ENCODE results near the gene IL1RL2.
A peak's percentile ranks its signal among the peaks of the same experiment; 100 is the strongest.

Gene IL1RL2

DNA sequence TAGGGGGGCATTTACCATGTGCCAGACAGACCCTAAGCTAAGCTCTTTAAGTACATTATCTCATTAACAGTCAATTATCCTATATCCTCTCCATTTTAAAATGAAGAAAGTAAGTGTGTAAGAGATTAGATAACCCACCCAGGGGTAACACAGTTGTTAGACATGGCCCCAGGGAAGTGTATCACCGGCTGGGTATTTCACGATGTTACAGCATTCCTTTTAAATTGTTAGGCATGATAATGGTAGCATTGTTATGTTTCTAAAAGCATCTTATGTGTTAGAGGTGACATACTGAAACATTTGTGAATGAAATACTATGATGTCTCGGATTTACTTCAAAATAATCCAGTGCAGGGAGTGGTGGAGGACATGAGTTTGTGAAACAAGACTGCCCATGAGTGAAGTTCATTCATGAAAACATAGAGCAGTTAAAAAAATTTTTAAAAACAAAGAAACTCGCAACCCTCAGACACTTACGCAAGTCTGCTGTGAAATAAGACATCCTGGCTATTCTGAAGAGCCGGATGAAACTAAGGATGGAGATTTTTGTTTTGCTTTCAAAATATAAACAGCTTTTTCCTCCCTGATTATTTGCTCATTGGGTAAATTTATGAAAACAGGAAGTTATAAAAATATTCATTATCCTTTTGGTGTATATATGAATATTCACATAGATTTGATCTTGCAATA lies 54.9 kb downstream of the IL1RL2 start:
- in situ Hi-C loops (cut with MboI; ENCODE audit: low pct_unique_long_range_greater_than_20kb, low sequenced_read_pairs, unreplicated experiment), result loop anchor here (10.0 kb wide), 1 partner anchor 217 kb away; no protein-coding TSS in a partner anchor
- no peak for DNase-seq (ENCODE audit: low spot score)
- TF ChIP-seq, protein P1, sequence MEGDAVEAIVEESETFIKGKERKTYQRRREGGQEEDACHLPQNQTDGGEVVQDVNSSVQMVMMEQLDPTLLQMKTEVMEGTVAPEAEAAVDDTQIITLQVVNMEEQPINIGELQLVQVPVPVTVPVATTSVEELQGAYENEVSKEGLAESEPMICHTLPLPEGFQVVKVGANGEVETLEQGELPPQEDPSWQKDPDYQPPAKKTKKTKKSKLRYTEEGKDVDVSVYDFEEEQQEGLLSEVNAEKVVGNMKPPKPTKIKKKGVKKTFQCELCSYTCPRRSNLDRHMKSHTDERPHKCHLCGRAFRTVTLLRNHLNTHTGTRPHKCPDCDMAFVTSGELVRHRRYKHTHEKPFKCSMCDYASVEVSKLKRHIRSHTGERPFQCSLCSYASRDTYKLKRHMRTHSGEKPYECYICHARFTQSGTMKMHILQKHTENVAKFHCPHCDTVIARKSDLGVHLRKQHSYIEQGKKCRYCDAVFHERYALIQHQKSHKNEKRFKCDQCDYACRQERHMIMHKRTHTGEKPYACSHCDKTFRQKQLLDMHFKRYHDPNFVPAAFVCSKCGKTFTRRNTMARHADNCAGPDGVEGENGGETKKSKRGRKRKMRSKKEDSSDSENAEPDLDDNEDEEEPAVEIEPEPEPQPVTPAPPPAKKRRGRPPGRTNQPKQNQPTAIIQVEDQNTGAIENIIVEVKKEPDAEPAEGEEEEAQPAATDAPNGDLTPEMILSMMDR (IDR thresholded peaks at IDR 0.05; ENCODE audit: extremely low read depth, insufficient read depth, missing control alignments), result no peak

DNA sequence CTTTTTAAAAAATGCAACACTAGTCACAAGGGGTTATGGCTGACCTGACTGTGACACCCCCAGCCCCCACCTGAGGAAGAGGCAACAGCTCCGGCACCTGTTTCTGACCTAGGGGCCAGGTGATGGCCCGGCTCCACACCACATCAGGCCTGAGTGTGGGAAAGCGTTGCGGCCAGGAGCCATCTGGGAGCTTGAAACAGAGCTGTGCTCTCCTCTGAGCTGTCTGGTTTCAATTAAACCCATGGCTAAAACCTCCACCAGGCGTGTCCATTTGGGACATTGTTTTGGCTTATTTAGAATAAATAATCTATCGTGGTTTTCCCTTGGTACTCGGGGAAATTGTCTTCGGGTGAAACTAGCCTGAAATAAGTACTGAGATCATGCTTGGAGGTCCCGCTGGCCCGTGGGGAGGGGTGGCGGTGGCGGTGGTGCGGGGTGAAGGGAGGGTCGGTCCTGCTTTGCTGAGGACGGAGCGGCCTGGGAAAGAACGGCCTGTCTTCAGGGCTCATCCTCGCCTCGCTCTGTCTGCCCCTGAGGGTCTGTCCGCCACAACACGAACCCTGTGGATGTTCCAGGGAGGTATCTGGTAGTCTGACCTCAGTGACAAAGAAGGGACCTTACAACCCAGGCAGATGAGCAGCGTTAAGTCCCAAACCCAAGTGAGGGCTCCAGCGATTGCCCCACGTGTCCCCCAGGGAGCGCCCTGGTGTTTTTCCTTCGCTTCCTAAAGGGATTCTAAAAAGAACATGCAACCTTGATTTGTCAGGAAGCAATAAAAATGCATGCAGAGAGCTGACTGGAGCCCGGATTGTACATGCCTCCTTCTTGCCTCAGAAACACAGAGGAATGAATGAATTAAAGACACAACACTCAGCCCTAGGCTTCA lies 58.7 kb downstream of the IL1RL2 start:
- DNase-seq (ENCODE audit: low spot score), result no peak
- TF ChIP-seq, protein P1 (IDR thresholded peaks at IDR 0.05; ENCODE audit: extremely low read depth, insufficient read depth, missing control alignments), result no peak
- in situ Hi-C loops (cut with MboI; ENCODE audit: low pct_unique_long_range_greater_than_20kb, low sequenced_read_pairs, unreplicated experiment), result loop anchor here (10.0 kb wide), 1 partner anchor 221 kb away; no protein-coding TSS in a partner anchor

DNA sequence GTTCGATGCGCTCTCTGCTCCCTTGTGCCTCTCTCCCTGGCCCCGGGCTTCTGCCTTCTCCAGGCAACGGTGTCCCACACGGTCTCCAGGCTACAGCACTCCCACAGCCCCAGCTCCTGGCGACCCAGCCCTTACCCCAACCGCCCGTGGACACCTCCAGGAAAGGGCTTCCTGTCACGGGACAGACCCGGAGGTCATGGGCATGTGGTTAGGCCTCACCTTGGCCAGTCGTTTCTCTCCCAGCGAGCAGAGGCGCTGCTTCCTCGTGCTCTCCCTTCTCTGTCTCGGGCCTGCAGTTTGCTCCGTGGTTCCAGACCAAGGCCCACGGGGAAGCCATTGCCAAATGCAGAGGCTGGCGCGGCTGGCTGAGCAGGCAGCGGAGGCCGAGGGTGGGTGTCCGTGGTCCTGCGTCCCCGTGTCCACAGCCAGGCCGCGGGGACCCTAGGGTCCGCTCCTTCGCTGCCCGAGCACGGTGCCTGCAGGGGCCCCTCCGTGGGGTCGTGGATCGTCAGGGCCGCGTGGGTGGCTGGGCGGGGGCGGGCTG lies 63.5 kb downstream of the IL1RL2 start:
- DNase-seq (ENCODE audit: low spot score), result no peak
- in situ Hi-C loops (cut with MboI; ENCODE audit: low pct_unique_long_range_greater_than_20kb, low sequenced_read_pairs, unreplicated experiment), result loop anchor here (10.0 kb wide), 1 partner anchor 184 kb away; no protein-coding TSS in a partner anchor
- TF ChIP-seq, protein P1 (IDR thresholded peaks at IDR 0.05; ENCODE audit: extremely low read depth, insufficient read depth, missing control alignments), result no peak

DNA sequence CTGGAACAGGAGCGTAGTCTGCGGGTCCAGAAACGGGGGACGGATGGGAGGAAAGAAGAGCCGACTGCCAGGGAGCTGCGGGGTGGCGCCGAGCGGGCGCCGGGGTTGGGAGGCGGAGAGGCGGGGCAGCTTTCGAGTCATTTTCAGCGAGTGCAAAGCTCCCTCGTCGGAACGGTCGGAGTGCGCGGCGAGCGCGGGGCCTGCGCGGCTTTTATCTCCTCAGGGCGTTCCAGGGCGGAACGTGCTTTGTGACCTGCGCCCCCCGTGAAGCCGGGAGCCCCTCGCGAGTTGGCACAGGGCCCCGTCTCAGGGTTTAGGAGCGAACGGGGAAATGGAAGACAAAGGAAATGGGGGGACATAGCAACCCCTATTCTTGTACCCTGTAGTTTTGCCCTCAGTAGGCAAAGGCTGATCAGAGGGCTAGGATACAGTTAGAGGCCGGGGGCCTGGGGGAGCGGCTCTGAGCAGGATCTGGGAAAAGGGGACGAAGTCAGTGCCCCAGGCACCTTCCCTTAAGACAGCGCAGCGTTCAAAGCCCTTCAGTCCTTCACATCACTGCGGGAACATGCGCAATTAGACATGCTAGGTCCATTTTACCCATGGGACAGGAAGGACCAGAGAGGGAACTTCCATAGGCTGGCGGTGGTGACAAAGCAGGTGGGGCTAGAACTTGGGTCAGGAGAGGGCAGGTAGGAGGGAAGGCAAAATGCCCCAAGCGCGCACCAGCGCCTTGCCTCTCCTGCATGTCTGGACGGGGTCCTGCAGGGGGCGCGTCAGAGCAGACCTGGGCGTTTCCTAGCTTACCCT lies 64.4 kb downstream of the IL1RL2 start:
- TF ChIP-seq, protein P1 (IDR thresholded peaks at IDR 0.05; ENCODE audit: extremely low read depth, insufficient read depth, missing control alignments), result peak; percentile 80
- in situ Hi-C loops (cut with MboI; ENCODE audit: low pct_unique_long_range_greater_than_20kb, low sequenced_read_pairs, unreplicated experiment), result loop anchor here (10.0 kb wide), 1 partner anchor 184 kb away; no protein-coding TSS in a partner anchor
- DNase-seq (ENCODE audit: low spot score), result peak; percentile 81

DNA sequence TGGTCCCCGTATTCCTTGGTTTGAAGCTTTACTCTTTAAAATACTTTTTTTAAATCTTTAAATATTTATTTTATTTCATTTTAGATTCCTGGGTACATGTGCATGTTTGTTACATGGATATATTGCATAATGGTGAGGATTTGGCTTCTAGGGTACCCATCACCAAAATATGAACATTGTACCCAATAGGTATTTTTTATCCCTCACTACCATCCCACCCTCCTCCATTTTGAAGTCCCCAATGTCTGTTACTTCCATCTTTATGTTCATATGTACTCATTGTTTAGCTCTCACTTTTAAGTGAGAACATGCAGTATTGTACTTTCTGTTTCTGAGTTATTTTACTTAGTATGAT lies 65.0 kb downstream of the IL1RL2 start:
- in situ Hi-C loops (cut with MboI; ENCODE audit: low pct_unique_long_range_greater_than_20kb, low sequenced_read_pairs, unreplicated experiment), result loop anchor here (10.0 kb wide), 1 partner anchor 183 kb away; no protein-coding TSS in a partner anchor
- TF ChIP-seq, protein P1 (IDR thresholded peaks at IDR 0.05; ENCODE audit: extremely low read depth, insufficient read depth, missing control alignments), result no peak
- no peak for DNase-seq (ENCODE audit: low spot score)

DNA sequence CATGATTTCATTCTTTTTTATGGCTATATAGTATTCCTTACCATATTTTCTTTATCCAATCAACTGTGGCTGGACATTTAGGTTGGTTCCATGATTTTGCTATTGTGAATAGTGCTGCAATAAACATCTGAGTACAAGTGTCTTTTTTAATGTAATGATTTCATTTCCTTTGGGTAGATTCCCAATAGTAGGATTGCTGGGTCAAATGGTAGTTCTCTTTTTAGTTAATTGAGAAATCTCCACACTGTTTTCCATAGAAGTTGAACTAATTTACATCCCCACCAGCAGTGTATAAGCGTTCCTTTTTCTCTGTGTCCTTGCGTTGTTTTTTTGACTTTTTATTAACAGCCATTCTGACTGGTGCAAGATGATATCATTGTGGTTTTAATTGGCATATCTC lies 65.4 kb downstream of the IL1RL2 start:
- TF ChIP-seq, protein P1 (IDR thresholded peaks at IDR 0.05; ENCODE audit: extremely low read depth, insufficient read depth, missing control alignments), result no peak
- in situ Hi-C loops (cut with MboI; ENCODE audit: low pct_unique_long_range_greater_than_20kb, low sequenced_read_pairs, unreplicated experiment), result loop anchor here (10.0 kb wide), 1 partner anchor 183 kb away; no protein-coding TSS in a partner anchor
- no peak for DNase-seq (ENCODE audit: low spot score)
